NCI-H510A treated with DMSO at 0.1 percent for 48 hours (cell line): ENCODE results near the gene SUFU.

ENCODE experiments used
- DNase-seq: peaks from one replicate; lab custom pipeline; 2025; lab: John Stamatoyannopoulos, UW

Gene SUFU

DNA sequence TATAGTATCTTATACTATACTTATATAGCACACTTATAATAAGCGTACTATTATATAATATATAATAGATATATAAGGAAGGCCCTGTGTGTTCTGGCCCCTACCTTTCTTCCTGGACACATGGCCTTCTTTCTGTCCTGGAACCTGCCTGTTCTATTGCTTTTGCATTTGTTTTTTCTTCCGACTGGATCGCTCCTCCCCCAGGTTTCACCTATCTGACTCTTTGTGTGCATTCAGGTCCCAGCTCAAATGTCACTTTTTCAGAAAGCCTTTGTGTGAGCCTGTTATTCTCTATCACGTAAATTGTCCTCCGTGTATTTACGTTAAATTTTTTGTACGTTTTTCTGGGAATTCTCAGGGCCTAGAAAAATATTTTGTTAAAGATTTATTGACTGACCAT is 137.6 kb downstream of the SUFU start:
- DNase-seq, result peak; percentile 76

DNA sequence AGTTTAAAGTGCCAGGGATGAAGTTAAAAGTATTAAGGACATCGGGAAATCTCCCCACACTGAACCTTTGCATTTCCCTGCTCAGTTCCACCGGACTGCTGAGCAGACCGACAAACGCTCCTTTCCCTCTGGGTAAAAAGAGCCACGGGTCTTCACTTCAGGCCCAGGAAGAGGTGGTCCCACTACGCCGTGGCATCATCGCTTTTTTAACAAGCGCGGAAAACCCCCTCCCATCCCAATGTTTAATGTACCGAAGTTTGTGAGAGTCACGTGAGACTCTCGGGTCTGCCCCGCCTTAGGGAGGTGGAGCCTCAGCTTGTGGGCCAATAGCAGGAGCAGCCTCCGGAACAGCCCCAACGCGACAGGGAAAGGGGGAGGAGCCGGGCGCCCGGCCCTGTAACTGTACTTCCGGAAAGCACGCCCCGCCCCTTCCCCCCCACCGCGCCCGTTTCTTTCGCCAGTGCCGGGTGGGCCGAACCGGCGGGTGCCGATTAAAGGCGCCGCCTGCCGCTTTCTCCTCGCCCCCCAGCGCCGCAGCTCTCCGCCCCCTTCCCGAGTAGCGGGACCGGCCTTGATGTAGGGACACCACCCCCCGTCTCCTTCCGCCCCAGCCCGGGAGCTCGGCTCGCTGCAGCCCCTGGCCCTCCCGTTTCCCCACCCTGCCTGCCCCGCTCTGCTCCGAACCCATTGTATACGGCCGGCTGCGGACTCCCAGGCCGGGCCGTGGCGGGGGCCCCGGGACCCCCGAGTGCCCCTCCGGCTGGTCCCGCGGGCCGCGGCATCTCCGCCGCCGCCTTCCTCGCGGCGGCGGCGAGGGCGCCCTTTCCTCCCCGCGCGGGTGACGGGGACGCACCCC is 138.3 kb downstream of the SUFU start:
- peak; percentile 98 for DNase-seq

DNA sequence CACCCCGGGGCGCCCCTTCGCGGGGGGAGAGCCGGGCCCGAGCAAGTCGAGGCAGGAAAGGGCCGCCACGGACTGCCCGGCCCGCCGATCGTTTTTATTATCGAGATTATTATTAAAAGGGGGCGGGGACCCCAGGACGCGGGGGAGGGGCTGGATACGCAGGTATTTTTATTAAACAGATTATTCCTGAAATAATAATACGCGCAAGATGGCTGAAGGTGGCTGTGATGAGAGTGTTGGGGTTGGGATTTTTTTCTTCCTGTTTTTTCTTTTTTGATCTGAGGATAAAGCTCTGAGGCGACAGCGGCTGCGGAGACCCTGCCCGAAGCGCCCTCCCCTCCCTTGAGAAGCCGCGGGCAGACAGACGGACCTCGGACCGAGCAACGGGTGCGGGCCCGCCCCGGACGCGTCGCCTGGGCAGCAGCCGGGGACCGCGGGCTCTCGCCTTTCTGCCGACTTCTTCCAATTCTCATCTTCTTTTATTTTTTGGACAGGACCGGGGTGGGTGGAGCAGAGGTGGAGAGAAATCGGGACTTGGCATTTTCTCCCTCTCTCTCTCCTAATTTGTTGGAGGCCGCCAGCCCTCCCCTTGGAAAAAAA is 139.1 kb downstream of the SUFU start:
- DNase-seq, result peak; percentile 50

DNA sequence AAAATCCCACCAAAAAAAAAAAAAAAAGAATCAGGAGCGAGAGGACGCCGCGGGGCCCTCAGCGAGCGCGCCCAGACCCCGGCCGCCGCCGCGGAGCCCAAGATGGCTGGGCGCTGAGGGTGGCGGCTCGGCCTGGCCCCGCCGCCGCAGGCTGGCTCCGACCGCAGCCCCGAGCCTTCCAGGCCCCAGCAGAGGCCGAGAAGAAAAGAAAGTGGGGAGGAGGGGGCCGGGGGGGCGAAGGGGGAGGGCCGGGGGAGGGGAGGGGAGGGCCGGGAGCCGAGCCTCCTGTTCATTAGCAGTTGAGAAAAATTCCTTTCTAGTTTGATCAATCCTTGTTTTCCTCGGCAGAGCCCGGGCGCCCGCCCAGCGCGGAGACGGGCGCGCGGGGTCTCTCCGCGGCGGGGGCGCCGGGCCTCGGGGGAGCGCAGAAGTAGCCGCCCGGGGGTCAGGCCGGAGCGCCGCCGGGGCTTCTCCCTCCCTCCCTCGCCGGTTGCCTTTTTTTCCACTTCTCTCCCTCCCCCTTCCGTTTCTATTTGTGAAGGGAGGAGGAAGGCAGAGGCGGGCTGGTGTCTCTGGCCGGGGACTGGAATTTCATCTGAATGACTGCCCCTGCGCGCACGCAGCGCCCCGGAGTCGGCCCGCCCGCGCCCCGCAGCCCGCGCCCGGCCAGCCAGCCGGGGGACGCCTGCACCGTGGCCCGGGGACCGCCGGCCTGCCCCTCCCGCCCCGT is 139.7 kb downstream of the SUFU start:
- DNase-seq, result peak; percentile 77

DNA sequence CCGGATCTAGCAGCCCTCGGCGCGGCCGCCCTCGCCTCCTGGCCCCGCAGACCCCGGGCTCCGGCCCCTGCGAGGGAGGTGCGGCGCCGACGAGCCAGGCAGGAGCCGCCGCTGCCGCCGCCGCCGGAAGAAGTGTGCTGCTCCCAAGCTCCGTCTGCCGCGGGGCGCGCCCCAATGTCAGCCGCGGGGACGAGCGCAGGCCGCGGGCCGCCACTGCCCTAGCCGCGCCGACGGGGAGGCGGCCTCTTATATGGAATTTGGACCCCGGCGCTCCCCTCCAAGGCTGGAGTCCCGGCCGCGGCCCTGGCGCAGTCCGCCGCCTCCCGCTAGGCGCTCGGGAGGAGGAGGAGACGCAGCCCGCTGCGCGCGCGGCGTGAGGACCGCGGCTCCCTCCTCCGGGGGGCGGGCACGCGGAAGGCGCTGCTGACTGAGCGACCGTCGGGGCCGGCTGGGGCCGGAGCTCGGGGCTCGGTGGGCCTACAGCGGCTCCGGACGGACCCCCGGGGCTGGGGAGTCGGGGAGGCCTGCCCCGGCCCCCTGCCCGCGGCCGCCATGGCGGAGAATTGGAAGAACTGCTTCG is 140.4 kb downstream of the SUFU start, which contains the start of gene TRIM8:
TSS of gene TRIM8 (plus strand) at position 414 of the 580 bp plus-strand sequence. CDS start at position 553, 139 bp downstream.
- DNase-seq, result peak; percentile 44

DNA sequence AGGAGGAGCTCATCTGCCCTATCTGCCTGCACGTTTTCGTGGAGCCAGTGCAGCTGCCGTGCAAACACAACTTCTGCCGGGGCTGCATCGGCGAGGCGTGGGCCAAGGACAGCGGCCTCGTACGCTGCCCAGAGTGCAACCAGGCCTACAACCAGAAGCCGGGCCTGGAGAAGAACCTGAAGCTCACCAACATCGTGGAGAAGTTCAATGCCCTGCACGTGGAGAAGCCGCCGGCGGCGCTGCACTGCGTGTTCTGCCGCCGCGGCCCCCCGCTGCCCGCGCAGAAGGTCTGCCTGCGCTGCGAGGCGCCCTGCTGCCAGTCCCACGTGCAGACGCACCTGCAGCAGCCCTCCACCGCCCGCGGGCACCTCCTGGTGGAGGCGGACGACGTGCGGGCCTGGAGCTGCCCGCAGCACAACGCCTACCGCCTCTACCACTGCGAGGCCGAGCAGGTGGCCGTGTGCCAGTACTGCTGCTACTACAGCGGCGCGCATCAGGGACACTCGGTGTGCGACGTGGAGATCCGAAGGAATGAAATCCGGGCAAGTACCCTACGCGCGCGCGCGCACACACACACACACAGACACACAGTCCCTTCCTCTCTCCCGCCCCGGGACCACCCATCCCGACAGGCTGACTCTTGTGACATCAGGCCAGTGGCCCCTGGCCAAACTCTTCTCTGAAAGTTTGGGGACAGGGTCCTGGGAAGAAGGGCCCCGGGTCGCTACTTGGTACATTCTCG is 141.0 kb downstream of the SUFU start:
- peak; percentile 60 for DNase-seq

DNA sequence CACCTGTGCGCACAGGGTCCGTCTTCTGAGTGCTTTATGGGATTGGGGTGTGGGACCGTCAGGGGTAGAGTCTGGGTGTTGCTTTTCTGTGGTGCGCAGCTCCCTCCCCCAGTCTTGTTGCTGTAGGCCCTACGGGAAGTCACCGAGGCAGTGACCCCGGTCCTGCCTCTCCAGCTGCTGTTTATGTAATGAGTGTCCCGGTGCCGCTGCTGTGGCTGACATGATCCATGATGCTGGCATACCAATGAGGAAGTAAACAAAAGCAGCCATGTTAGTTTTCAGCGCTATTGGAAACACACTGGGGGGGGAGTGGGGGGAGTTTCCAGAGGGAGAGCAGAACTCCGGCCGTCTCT is 141.6 kb downstream of the SUFU start:
- peak; percentile 66 for DNase-seq

DNA sequence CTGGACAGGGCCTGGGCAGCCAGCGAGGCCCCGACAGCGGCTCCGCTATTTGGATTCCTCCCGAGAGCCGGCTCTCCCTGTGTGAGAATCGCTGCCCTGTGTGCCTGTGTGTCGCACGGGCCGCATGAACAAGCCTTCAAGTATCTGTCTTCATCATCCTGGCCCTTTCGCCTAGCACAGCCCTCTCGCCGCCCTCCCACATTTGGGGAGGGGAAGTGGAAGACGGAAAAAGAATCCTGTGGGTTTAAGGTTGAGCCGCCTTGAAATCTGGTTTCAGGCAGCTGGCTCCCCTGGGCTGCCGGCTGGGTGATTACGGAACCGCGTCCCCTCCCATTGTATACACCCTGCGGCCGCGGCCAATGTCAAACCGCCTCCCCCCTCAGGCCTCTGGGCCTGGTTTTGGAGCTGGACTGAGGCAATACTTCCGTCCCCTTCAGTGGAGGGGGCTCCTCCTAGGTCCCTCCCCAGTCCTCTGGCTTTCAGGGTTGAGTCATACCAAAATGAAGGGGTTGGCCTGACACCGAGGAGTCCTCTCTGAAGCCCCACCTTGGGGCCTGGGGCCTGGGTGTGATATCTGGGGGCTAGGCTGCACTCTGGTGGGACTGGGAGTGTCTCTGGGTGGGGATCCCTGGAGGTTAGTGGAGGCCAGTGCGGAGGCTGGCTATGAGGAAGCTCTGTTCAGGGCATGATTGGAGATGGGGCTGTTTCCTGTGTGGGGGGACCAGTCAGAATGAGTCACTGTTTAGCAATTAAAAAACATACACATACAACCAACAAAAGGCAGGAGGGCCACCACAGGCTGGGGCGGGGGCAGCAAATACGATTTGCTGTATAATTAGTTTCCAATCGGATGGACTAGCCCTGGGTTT is 142.2 kb downstream of the SUFU start:
- no peak for DNase-seq

DNA sequence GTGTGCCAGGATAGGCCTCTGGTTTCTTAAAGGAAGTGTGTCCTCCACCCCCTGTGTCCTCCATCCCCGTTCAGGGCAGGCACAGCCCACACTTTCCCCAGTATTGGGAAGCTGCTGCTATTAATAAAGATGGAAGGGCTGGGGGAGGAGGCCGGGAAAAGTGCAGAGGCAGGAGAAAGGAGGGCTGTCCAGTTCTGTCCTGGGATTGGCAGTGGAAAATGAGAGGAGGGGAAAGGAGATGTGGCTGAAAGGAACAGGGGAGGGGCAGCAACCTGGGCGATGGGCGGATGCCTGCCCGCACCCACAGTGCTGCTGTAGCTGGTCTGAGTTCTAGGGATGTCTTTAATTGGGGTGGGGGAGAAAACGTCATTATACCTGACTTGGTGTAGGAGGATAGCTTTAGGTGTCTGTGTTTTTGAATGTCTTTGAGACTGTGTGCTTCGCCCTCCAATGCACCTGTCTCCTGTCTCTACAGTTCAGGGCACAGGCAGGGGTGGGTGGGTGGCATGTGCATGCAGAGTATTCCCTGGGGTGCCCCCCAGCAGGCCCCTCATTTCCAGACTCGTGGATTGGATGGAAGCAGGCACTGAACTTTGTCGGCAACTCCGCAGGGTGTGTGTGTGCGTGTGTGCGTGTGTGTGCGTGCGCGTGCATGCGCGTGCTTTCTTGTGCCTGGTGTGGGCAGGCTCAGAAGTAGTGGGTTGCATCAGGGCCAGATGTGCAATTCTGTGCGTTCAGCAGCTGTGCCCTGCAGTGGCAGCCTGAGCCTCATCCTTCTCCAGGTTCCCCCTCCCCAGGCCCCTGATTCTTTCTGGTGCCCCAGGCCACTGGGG is 143.1 kb downstream of the SUFU start:
- DNase-seq, result peak; percentile 55

DNA sequence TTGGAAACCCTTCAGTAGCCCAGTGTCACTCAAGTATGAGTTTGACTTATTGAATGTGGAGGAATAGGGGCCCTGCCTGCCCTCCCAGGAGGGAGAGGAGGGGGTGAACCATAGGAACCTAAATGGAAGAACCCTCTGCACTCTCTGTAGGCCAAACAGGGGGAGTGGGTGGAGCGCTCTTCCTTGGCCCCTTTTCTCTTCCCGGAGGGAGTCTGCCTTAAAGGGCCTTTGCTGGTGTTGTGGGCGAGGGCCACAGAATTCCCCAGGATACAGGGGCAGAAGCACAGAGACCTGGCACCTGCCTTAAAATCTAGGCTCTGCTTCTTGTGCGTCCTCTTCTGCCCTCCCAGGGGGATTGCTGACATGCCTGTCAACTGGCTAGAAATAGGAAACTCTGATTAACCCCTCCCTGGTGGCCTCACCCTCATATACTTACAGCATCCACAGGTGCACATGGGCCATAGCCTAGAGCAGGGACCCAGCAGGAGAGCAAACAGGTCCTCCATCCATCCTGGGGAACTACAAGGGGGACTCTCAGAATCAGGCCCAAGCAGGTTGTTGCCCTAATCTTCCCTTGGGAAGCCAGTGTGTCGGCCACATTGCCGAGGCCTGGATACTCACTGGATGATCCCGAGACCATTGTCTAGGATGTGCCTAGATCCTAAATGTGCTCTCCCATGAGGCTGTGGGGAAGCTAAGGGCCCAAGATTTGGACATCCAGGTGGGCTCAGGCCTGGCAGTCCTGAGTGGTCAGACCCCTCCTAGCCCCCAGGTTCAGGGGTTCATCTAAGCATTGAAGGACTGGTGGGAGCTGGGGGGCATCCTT is 143.9 kb downstream of the SUFU start:
- DNase-seq, result no peak

DNA sequence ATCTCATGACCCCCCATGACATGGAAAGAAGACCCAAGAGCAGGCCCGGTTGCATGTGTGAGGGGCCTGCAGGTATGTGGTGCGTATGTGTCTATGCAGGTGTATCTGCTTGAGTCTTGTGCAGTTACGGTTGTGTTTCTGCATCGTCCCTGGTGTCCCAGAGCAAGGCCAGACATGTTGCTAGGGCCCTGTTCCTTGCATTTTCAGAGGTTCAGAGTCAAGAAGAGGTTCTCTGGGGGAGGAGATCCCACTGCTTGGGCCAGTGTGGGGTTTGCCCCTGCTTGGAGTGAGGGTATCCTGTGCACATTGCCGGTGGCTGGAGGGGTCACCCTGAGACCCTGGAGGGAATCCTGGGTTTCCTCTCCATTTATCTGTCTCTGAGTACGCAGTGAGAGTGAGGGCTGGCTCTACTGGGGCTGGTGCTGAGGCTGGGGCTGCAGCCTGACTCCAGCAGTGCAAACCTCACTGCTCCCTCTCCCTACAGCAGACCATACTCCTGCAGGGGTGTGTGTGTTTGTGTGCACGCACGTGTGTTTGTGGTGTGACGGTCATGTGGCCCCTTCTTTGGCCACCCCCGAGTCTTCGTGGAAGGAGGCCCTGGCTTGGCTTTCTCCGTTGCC is 144.6 kb downstream of the SUFU start:
- DNase-seq, result no peak

DNA sequence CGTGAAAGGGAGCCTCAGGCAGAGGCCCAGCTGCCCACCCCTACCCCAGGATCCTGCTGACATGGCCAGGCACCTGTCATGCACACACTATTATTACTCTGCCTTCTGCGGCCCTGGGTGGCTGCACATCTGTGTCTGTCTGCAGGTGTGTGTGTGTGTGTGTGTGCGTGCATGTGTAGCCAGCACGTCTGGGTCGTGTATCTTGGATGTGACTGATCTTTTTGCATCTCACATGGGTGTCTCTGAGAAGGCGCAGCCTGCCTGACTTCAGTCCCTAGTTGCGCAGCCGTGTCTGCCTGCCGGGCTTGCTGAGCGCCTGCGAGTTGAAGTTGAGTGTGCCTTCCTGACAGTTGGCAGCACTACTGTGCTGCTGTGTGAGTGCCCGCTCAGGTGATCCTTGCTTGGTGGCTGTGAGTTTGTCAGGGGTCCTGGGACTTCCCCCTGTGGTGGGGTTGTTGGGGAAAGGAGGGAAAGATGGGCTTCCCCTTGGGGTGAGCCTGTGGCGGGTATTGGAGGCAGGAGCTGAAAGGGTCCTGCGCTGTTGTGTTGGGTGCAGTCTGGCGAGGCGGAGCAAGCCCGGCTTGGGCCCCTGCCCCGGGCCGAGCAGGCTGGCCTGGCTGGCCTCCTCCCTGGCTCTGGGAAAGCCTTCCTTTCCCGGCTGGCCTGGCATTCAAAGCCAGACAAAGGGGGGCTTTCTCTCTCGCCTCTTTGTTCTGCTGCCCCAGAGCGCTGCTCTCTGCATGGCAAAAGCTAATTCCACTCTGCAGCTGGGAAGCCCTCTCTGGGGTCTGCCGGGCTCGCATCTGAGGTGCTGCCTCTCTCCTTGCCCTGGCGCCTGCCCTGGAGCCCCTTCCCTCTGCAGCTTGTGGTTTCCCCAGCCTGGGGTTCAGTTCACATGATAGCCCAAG is 145.4 kb downstream of the SUFU start:
- DNase-seq, result no peak

DNA sequence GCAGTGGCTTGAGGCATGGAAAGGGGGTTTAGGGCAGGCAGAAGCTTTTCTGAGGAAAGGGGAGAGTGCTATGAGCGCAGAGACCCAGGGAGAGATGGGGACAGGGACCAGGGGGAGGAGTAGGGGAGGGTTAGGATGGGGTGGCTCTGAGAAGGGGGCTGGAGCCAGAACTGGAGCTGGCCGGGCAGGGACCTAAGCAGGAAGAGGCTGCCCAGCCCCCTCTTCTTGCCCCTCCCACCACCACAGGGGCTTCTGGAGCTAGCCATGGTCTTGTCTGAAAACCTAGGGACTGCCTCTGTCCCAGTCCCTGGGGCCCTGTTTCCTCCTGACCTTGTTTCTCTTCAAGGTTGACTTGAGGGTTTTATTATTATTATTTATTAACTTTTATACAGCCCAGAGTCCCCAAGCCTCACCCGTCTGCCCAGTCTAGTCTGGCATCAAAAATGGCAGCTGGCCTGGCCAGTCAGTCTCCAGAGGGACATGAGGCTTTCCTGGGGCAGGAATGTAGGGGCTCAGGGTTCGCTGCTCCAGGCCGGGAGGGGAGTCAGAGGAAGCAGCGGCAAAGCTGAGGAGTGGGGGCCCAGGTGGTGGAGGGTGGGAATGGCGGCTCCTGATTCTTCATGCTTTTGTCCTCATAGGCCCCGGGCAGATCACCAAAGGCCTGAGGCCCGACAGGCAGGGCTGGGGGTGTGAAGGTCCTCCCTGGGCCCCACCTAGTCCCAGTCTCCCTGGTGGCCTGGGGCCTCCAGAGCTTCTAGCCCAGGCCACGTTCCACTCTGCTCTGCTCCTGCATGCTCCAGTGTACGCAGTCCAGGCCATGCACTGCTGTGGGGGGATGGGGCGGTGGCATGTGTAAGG is 146.3 kb downstream of the SUFU start:
- DNase-seq, result no peak

DNA sequence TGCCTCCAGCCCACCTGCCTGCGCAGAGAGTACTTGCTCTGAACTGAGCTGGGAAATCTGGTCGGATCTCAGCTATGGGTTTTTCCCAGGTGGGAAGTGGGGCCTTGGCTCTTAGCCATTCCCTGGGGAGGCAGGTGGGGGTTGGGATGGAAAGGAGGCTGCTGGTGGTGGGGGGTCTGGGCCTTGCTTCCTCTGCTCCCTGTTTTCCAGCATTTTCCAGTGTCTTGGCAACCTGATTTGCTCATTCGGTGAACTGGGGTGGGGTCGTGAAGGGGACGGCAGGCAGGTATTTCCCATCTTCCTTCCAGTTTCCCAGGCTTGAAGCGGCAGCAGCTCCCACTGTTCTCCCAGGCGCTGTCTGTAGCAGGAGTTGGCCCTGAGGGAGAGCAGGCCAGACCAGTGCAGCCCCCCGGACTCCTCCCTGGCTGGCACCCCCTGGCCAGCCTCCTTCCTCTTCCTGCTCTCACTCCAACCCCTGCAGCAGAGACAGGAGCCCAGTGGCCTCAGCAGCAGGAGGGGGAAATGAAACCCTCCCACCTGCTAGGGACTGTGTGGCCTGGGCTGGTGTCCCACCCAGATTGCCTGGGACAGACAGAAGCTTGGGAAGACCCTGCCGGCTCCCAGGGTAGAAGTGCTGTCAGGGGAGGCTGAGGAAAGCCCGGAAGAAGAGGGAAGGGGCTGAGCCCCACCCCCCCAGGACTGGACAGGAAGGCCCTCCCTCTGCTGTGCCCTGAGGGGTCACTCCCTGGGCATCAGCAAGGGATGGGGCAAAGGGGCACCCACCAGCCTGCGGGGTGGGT is 147.1 kb downstream of the SUFU start:
- DNase-seq, result no peak

DNA sequence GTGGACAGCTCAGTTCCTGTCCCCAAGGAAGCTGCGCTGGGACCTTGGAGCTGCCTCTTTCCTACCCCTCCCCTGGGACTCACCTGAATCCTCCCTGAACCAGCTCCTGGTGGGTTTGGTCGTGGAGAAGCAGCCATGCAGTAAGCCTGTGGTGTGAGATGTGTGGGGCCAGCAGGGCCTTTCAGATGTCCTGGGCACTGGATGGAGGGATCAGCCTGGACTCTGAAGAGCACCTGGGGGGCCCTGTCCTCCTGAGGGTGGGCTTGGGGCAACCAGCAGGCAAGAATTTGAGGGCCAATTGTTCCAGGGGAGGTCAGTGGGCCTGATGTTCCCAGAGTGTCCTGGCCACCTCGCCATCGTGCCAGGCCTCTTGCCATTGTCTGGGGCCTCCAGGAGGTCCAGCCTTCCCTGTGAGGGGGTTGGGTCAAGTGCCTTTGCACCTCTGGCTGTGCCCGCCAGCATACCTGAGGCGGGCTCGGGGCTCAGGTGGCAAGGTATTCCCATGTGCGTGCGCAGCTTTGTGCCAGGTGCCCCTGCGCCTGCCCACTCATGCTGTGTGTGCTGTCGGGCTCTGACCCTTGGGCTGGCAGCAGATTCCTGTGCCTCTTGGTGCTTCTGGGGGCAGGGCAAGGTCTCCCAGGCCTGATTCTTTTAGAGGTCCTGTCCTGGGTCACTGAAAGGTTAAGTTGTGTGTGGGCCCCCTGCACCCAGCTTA is 147.8 kb downstream of the SUFU start:
- DNase-seq, result no peak
